OCI-LY3 (cell line): ENCODE results near the gene TYROBP.

Experiments used
- EZH2phosphoT487 ChIP-seq: fragments of 200-600 bp; shearing (Covaris generic); IDR thresholded peaks from 2 replicates; pipeline ENCODE4 v1.6.1; 2018; ENCODE audit warnings: antibody characterized with exemption, mixed run types, low read depth
- TF ChIP-seq, protein P1 (sequence below): fragments of 200-600, 300-600 bp; sonication (generic); IDR thresholded peaks from 2 replicates; pipeline ENCODE4 v1.5.1; 2014; ENCODE audit warnings: antibody characterized with exemption, low read length, low read depth

- TF ChIP-seq, protein P1, sequence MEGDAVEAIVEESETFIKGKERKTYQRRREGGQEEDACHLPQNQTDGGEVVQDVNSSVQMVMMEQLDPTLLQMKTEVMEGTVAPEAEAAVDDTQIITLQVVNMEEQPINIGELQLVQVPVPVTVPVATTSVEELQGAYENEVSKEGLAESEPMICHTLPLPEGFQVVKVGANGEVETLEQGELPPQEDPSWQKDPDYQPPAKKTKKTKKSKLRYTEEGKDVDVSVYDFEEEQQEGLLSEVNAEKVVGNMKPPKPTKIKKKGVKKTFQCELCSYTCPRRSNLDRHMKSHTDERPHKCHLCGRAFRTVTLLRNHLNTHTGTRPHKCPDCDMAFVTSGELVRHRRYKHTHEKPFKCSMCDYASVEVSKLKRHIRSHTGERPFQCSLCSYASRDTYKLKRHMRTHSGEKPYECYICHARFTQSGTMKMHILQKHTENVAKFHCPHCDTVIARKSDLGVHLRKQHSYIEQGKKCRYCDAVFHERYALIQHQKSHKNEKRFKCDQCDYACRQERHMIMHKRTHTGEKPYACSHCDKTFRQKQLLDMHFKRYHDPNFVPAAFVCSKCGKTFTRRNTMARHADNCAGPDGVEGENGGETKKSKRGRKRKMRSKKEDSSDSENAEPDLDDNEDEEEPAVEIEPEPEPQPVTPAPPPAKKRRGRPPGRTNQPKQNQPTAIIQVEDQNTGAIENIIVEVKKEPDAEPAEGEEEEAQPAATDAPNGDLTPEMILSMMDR, result no peak
- TF ChIP-seq EZH2phosphoT487, result no peak
Observed at GRCh38 chr19:35921012-35921411, 12.9 kb upstream of the TYROBP start.
